IgD-negative memory B cell (primary cell): Measurements from ENCODE around the gene PTGFRN. TPM values are rescaled to one million over a fixed set of nuclear protein-coding genes. Genes with fewer than 3 reads are reported as not detected.

Experiments used
- polyA plus RNA-seq: library from polyadenylated mRNA; unstranded; fragments of 300-500 nt; fragmentation: Illumina TruSeq; gene quantifications from one replicate; pipeline ENCODE4 v1.2.3, GENCODE V29; 2021

Gene PTGFRN
- polyA plus RNA-seq, 1 donor from 2014 or later, result not detected

Other genes with a start within 250 kb of the PTGFRN start
- gene IGSF3, start 242.2 kb upstream of the PTGFRN start, polyA plus RNA-seq, result not detected
- 6.6 TPM for gene CD2, start 155.5 kb upstream of the PTGFRN start, polyA plus RNA-seq
- 1.8 TPM for gene CD101, start 91.8 kb downstream of the PTGFRN start, polyA plus RNA-seq
- gene TTF2, start 150.4 kb downstream of the PTGFRN start, polyA plus RNA-seq, result 14.6 TPM
- gene TRIM45, start 211.8 kb downstream of the PTGFRN start, polyA plus RNA-seq, result 0.10 TPM